Calu3 (cell line): Measurements from ENCODE around the gene ACSL3. TPM values are rescaled to one million over a fixed set of nuclear protein-coding genes. Genes with fewer than 3 reads are reported as not detected.
"Not testable (repeated sequence)": the region's sequence is repeated elsewhere in the genome, so short reads cannot be mapped to it uniquely, and the experiment has no call there.

ENCODE experiments used
- BruUV-seq: library from RNA; stranded (reverse); fragments of 400-500 nt; replicated peaks from 2 replicates; lab custom pipeline; 2021; lab: Mats Ljungman, UMichigan
- CTCF ChIA-PET: fragments of 300-600 bp; sonication (Branson Sonifier 250); formaldehyde crosslinking; loops from one replicate; lab custom pipeline; 2022; ENCODE audit warnings: antibody characterized with exemption; lab: Charles Lee
- DNase-seq: peaks from one replicate; pipeline ENCODE4 v3.0.0; 2022
- H3K27ac Mint-ChIP-seq: one replicate; pipeline ENCODE4 v1.8.0; 2022; ENCODE audit warnings: mixed read lengths; ENCODE audit not compliant: unreplicated experiment
- H3K27me3 Mint-ChIP-seq: one replicate; pipeline ENCODE4 v1.8.0; 2022; ENCODE audit warnings: mixed read lengths; ENCODE audit not compliant: unreplicated experiment
- H3K36me3 Mint-ChIP-seq: one replicate; pipeline ENCODE4 v1.8.0; 2022; ENCODE audit warnings: mild to moderate bottlenecking, moderate library complexity, mixed read lengths; ENCODE audit not compliant: insufficient read depth, unreplicated experiment
- H3K4me1 Mint-ChIP-seq: one replicate; pipeline ENCODE4 v1.8.0; 2022; ENCODE audit warnings: mild to moderate bottlenecking, low read depth, mixed read lengths; ENCODE audit not compliant: unreplicated experiment
- H3K4me3 Mint-ChIP-seq: one replicate; pipeline ENCODE4 v1.8.0; 2022; ENCODE audit warnings: mild to moderate bottlenecking, low read depth, moderate library complexity, mixed read lengths; ENCODE audit not compliant: unreplicated experiment
- H3K9me3 Mint-ChIP-seq: one replicate; pipeline ENCODE4 v1.8.0; 2022; ENCODE audit warnings: low read depth, mixed read lengths; ENCODE audit not compliant: unreplicated experiment
- intact Hi-C: fragments of 100-400 bp; cut with micrococcal nuclease; formaldehyde crosslinking; loops from one replicate; pipeline ENCODE4 v1.10.0; 2022; ENCODE audit not compliant: unreplicated experiment
- total RNA-seq: library from RNA; stranded (reverse); gene quantifications from 2 replicates; pipeline ENCODE4 v1.2.3, GENCODE V29; 2022
- TF ChIP-seq, protein P1 (sequence below): fragments of 200-600 bp; IDR thresholded peaks from one replicate; pipeline ENCODE4 v1.8.0; 2022; ENCODE audit warnings: antibody characterized with exemption; ENCODE audit not compliant: unreplicated experiment

The ACSL3 gene
- total RNA-seq, 1 experiment from 2014 or later: 167 TPM

DNA sequence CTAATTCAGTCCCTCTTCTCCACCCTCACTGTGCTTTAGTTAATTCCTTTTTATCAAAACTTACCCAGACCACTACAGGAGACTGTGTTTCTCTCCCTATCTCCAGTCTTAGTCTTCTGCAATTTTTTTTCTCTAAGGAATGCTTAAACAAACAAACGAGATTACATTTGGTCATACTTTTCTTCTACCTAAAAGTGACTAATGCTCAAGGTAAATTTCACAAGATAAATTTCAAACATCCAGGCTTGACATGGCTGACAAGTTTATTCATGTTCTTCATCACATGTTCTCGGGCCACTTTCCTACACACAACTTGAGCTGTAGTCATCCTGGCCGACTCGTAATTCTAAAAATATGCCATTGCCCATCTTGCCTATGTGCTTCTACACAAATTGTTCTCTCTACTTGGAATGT is 23.2 kb upstream of the ACSL3 start:
- H3K27ac Mint-ChIP-seq: peak overlapping the region; percentile 37
- H3K36me3 Mint-ChIP-seq: peaks cover 5% of the 10 kb centered on the region
- H3K27me3 Mint-ChIP-seq: no peaks in the 10 kb centered on the region
- intact Hi-C loops: loop anchor here (5.0 kb wide), 1 partner anchor 40 kb away; no protein-coding TSS in a partner anchor
- CTCF ChIA-PET: interaction anchor here (0.7 to 0.9 kb wide), 3 partner anchors 18 to 977 kb away, joined by 3 to 4 read pairs (median 3); no protein-coding TSS in a partner anchor
- peak; percentile 21 for DNase-seq
- H3K4me1 Mint-ChIP-seq: peaks cover 59% of the 10 kb centered on the region
- BruUV-seq: no TSS peak
- TF ChIP-seq, protein P1, sequence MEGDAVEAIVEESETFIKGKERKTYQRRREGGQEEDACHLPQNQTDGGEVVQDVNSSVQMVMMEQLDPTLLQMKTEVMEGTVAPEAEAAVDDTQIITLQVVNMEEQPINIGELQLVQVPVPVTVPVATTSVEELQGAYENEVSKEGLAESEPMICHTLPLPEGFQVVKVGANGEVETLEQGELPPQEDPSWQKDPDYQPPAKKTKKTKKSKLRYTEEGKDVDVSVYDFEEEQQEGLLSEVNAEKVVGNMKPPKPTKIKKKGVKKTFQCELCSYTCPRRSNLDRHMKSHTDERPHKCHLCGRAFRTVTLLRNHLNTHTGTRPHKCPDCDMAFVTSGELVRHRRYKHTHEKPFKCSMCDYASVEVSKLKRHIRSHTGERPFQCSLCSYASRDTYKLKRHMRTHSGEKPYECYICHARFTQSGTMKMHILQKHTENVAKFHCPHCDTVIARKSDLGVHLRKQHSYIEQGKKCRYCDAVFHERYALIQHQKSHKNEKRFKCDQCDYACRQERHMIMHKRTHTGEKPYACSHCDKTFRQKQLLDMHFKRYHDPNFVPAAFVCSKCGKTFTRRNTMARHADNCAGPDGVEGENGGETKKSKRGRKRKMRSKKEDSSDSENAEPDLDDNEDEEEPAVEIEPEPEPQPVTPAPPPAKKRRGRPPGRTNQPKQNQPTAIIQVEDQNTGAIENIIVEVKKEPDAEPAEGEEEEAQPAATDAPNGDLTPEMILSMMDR: no peak
- H3K9me3 Mint-ChIP-seq: peaks cover 6% of the 10 kb centered on the region
- peak overlapping the region; percentile 36 for H3K4me3 Mint-ChIP-seq

DNA sequence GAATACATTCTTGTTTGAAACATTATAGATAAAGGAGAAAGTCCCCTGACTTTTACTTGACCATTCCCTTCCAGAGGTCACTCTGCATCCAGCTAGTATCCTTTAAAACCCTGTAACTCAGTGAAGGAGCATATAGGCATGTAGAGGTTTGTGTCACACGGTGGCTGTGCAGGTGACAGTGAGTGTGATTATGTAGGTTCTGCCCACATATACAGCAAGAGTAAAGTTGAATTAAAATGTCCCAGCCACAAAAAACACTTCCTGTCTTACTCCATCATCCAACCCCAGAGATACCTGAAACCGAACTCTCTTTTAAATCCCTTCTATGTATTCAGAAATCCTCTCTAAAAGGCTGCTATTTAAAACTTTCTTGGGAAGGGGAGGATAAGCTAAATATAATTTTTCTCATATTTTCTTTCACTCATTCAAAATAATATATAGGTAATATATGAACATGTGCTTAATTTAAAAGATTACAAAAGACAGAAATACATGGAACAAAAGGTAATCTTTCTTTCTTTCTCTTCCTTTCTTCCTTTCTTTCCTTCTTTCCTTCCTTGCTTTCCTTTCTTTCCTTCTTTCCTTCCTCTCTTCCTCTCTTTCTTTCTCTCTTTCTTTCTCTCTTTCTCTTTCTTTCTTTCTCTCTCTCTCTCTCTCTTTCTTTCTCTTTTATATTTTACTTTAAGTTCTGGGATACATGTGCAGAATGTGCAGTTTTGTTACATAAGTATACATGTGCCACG is 20.6 kb upstream of the ACSL3 start:
- no peak for DNase-seq
- CTCF ChIA-PET: no interaction called here
- H3K4me3 Mint-ChIP-seq: no peak overlapping the region
- H3K4me1 Mint-ChIP-seq: peaks cover 62% of the 10 kb centered on the region
- no TSS peak for BruUV-seq
- TF ChIP-seq, protein P1: no peak
- peaks cover 6% of the 10 kb centered on the region for H3K9me3 Mint-ChIP-seq
- no peaks in the 10 kb centered on the region for H3K27me3 Mint-ChIP-seq
- intact Hi-C loops: no loop called here
- peak overlapping the region; percentile 37 for H3K27ac Mint-ChIP-seq
- peaks cover 10% of the 10 kb centered on the region for H3K36me3 Mint-ChIP-seq

DNA sequence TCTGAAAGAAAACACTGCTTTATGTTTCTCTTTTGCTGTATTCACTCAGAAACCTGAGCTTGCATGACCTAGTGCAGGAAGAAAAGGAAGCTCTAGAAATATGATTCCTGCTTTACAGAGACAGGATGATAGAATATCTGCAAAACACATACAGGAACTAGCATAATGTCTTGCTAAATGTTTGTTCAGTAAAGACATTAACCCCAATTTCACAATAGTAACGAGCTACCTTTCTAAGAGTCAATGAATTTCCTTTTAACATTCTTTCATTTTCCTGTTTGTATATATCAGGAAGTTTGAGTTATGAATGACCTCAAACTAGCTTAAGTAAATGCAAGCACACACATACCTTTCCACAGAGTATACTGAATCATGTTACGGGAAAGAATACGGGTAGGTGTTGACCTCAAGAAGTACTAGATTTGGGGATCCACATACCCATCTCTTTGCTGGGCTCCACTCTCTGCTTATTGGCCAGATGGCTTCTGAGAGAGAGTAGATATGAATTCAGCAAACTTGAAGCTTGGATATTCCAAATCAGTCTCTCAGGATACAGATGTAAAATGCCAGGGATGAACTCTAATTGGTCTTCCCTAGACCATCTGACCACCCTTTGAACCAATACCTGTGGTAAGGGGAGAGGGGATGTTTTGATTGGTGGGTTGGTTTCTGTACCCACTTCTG is 18.2 kb upstream of the ACSL3 start:
- peak overlapping the region; percentile 2 for H3K4me3 Mint-ChIP-seq
- peak overlapping the region; percentile 45 for H3K27ac Mint-ChIP-seq
- no TSS peak for BruUV-seq
- H3K27me3 Mint-ChIP-seq: no peaks in the 10 kb centered on the region
- intact Hi-C loops: no loop called here
- TF ChIP-seq, protein P1: no peak
- H3K9me3 Mint-ChIP-seq: no peaks in the 10 kb centered on the region
- H3K4me1 Mint-ChIP-seq: peaks cover 48% of the 10 kb centered on the region
- CTCF ChIA-PET: interaction anchor here (0.5 to 2.9 kb wide), 10 partner anchors 10 to 136 kb away, joined by 3 to 13 read pairs (median 4); no protein-coding TSS in a partner anchor
- peaks cover 10% of the 10 kb centered on the region for H3K36me3 Mint-ChIP-seq
- DNase-seq: no peak

DNA sequence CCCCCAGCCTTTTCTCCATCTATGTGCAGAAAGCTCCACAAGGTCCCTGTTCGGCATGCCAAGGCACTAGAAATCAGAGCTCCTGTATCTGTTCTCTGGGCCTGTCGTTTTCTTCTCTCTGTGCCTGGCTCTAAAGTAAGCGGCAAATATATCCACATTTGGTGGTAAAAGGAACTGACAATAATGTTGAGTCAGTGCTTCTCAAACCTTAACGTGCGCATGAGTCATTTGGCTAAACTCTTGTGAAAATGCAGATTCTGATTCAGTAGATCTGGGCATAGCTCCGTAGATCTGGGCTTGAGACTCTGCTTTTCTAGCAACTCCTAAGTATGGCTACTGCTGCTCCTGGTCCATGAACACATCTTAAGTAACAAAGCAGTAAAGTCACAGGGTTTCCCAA is 16.5 kb upstream of the ACSL3 start:
- peak overlapping the region; percentile 14 for H3K27ac Mint-ChIP-seq
- H3K4me1 Mint-ChIP-seq: peaks cover 54% of the 10 kb centered on the region
- peaks cover 10% of the 10 kb centered on the region for H3K36me3 Mint-ChIP-seq
- H3K4me3 Mint-ChIP-seq: no peak overlapping the region
- H3K9me3 Mint-ChIP-seq: no peaks in the 10 kb centered on the region
- intact Hi-C loops: no loop called here
- CTCF ChIA-PET: interaction anchor here (0.7 to 2.9 kb wide), 2 partner anchors 18 to 1404 kb away, joined by 5 to 13 read pairs; no protein-coding TSS in a partner anchor
- TF ChIP-seq, protein P1: no peak
- no peaks in the 10 kb centered on the region for H3K27me3 Mint-ChIP-seq
- DNase-seq: no peak
- no TSS peak for BruUV-seq

DNA sequence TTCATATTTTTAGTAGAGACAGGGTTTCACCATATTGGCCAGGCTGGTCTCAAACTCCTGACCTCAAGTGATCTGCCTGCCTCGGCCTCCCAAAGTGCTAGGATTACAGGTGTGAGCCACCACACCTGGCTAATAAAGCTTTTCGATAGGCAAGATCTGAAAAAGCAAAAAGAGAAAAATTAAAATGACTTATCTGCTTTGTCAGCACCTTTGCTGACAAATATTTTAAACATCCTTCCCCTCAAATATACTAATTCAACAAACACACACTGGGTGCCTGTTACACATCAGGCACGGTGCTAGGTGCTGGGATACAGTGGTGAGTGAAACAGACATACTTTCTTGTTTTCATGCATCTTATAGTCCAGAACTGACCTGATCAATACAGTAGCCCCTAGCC is 15.5 kb upstream of the ACSL3 start:
- BruUV-seq, intact Hi-C loops, DNase-seq, H3K27me3 Mint-ChIP-seq, H3K27ac Mint-ChIP-seq, H3K9me3 Mint-ChIP-seq, CTCF ChIA-PET, H3K4me3 Mint-ChIP-seq: not testable (repeated sequence)
- peaks cover 51% of the 10 kb centered on the region for H3K4me1 Mint-ChIP-seq
- H3K36me3 Mint-ChIP-seq: peaks cover 10% of the 10 kb centered on the region
